ENCODE results near the gene VASH1.

GRCh38 chr14:76777721-76778120 is 16.5 kb downstream of the VASH1 start:
- TF ChIP-seq CTCF (IDR thresholded peaks at IDR 0.05; ENCODE audit: insufficient read depth, low read length) (no peak), POLR2AphosphoS5 (IDR thresholded peaks at IDR 0.05; ENCODE audit: low read depth) (no peak), REST (IDR thresholded peaks at IDR 0.05; ENCODE audit: insufficient replicate concordance, low read depth) (no peak), SPI1 (IDR thresholded peaks at IDR 0.05; ENCODE audit: borderline replicate concordance, low read depth) (no peak), GABPA (IDR thresholded peaks at IDR 0.05; ENCODE audit: low read depth) (no peak)
